Measurements from ENCODE around the gene TTC13.

The TTC13 gene

GRCh38 chr1:230870916-230871315, 107.7 kb downstream of the TTC13 start:
- Histone ChIP-seq H3K27me3 (ENCODE audit: insufficient read depth, low read length, poor library complexity) (no peaks in the 10 kb centered on the region), H3K18ac (ENCODE audit: low read length) (no peak overlapping the region), H2BK15ac (replicated peaks; ENCODE audit: low read depth) (peak overlapping the region; percentile 8), H4K5ac (ENCODE audit: low read length) (no peak overlapping the region), H3K9ac (ENCODE audit: low read length) (no peak overlapping the region), H3K79me1 (ENCODE audit: low read length) (peaks cover 7% of the 10 kb centered on the region), H3K56ac (ENCODE audit: low read length) (no peak overlapping the region), H4K8ac (ENCODE audit: low read depth, low read length) (no peak overlapping the region), H3K23ac (ENCODE audit: low read length) (no peak overlapping the region), H2BK5ac (ENCODE audit: low read length) (no peak overlapping the region), H3K36me3 (ENCODE audit: control insufficient read depth, insufficient read depth, low read length) (no peaks in the 10 kb centered on the region), H3K4ac (ENCODE audit: low read depth, low read length) (no peak overlapping the region), H3K4me1 (ENCODE audit: control insufficient read depth, low read depth, low read length) (peaks cover 2% of the 10 kb centered on the region), H3K4me3 (ENCODE audit: low read length) (no peak overlapping the region), H3K79me2 (ENCODE audit: control insufficient read depth, insufficient read depth, low read length) (peaks cover 6% of the 10 kb centered on the region), H3K27ac (ENCODE audit: low read depth, low read length) (no peak overlapping the region), H2BK120ac (ENCODE audit: low read depth, low read length) (no peak overlapping the region), H3K4me2 (ENCODE audit: low read length) (no peak overlapping the region), H2AK5ac (ENCODE audit: low read length) (no peak overlapping the region)
- WGBS (ENCODE audit: extremely low coverage, insufficient coverage, low lambda C conversion rate): no CpG with 5 or more reads among the region's 4 CpGs
- no peak for DNase-seq

- Histone ChIP-seq H4K8ac (ENCODE audit: low read depth, low read length) (no peak overlapping the region), H3K56ac (ENCODE audit: low read length) (peak overlapping the region; percentile 95), H3K27me3 (ENCODE audit: insufficient read depth, low read length, poor library complexity) (no peaks in the 10 kb centered on the region), H2BK120ac (ENCODE audit: low read depth, low read length) (peak overlapping the region; percentile 89), H2AK5ac (ENCODE audit: low read length) (no peak overlapping the region), H3K79me1 (ENCODE audit: low read length) (peaks cover 12% of the 10 kb centered on the region), H3K4me2 (ENCODE audit: low read length) (peak overlapping the region; percentile 74), H3K79me2 (ENCODE audit: control insufficient read depth, insufficient read depth, low read length) (peaks cover 12% of the 10 kb centered on the region), H3K18ac (ENCODE audit: low read length) (peak overlapping the region; percentile 88), H3K27ac (ENCODE audit: low read depth, low read length) (no peak overlapping the region), H3K4me3 (ENCODE audit: low read length) (no peak overlapping the region), H3K4ac (ENCODE audit: low read depth, low read length) (peak overlapping the region; percentile 62), H4K5ac (ENCODE audit: low read length) (no peak overlapping the region), H2BK5ac (ENCODE audit: low read length) (no peak overlapping the region), H2BK15ac (replicated peaks; ENCODE audit: low read depth) (peak overlapping the region; percentile 59), H3K9ac (ENCODE audit: low read length) (peak overlapping the region; percentile 92), H3K4me1 (ENCODE audit: control insufficient read depth, low read depth, low read length) (peaks cover 2% of the 10 kb centered on the region), H3K23ac (ENCODE audit: low read length) (no peak overlapping the region), H3K36me3 (ENCODE audit: control insufficient read depth, insufficient read depth, low read length) (no peaks in the 10 kb centered on the region)
- no CpG with 5 or more reads among the region's 4 CpGs for WGBS (ENCODE audit: extremely low coverage, insufficient coverage, low lambda C conversion rate)
- DNase-seq: no peak
Observed at GRCh38 chr1:230869500-230869899, 109.2 kb downstream of the TTC13 start.

- H3K27me3 ChIP-seq (ENCODE audit: insufficient read depth, low read length, poor library complexity): no peaks in the 10 kb centered on the region
Observed at GRCh38 chr1:230868736-230869385, 109.8 kb downstream of the TTC13 start.

GRCh38 chr1:230867903-230868735, 110.5 kb downstream of the TTC13 start, which contains the start of gene C1orf198:
TSS of gene C1orf198 (minus strand) at chr1:230868521. CDS start at chr1:230868512, 9 bp downstream.
- Histone ChIP-seq H4K8ac (ENCODE audit: low read depth, low read length) (peak within 1 kb of the TSS; percentile 70), H2AK5ac (ENCODE audit: low read length) (no peak within 1 kb of the TSS), H2BK120ac (ENCODE audit: low read depth, low read length) (peak within 1 kb of the TSS; percentile 89), H3K27ac (ENCODE audit: low read depth, low read length) (peak within 1 kb of the TSS; percentile 96), H3K36me3 (ENCODE audit: control insufficient read depth, insufficient read depth, low read length) (no peaks in the 10 kb centered on the region), H3K4ac (ENCODE audit: low read depth, low read length) (peak within 1 kb of the TSS; percentile 62), H3K23ac (ENCODE audit: low read length) (peak within 1 kb of the TSS; percentile 98), H4K5ac (ENCODE audit: low read length) (peak within 1 kb of the TSS; percentile 81), H3K27me3 (ENCODE audit: insufficient read depth, low read length, poor library complexity) (no peaks in the 10 kb centered on the region), H3K56ac (ENCODE audit: low read length) (peak within 1 kb of the TSS; percentile 99), H2BK5ac (ENCODE audit: low read length) (peak within 1 kb of the TSS; percentile 87), H3K9ac (ENCODE audit: low read length) (peak within 1 kb of the TSS; percentile 95), H3K18ac (ENCODE audit: low read length) (peak within 1 kb of the TSS; percentile 88), H3K4me1 (ENCODE audit: control insufficient read depth, low read depth, low read length) (peaks cover 4% of the 10 kb centered on the region), H2BK15ac (replicated peaks; ENCODE audit: low read depth) (peak within 1 kb of the TSS; percentile 59), H3K79me1 (ENCODE audit: low read length) (peaks cover 17% of the 10 kb centered on the region), H3K4me2 (ENCODE audit: low read length) (peak within 1 kb of the TSS; percentile 93), H3K79me2 (ENCODE audit: control insufficient read depth, insufficient read depth, low read length) (peaks cover 14% of the 10 kb centered on the region), H3K4me3 (ENCODE audit: low read length) (peak within 1 kb of the TSS; percentile 97)
- WGBS (ENCODE audit: extremely low coverage, insufficient coverage, low lambda C conversion rate): no CpG with 5 or more reads among the region's 96 CpGs
- peak; percentile 71 for DNase-seq

More at GRCh38 chr1:230868736-230869385, 109.8 kb downstream of the TTC13 start:
- Histone ChIP-seq H3K9ac (ENCODE audit: low read length) (peak overlapping the region; percentile 92), H3K27ac (ENCODE audit: low read depth, low read length) (peak overlapping the region; percentile 96), H4K8ac (ENCODE audit: low read depth, low read length) (peak overlapping the region; percentile 70), H3K4ac (ENCODE audit: low read depth, low read length) (peak overlapping the region; percentile 62), H2BK15ac (replicated peaks; ENCODE audit: low read depth) (no peak overlapping the region), H2BK120ac (ENCODE audit: low read depth, low read length) (peak overlapping the region; percentile 89), H3K36me3 (ENCODE audit: control insufficient read depth, insufficient read depth, low read length) (no peaks in the 10 kb centered on the region), H3K56ac (ENCODE audit: low read length) (peak overlapping the region; percentile 95), H3K4me1 (ENCODE audit: control insufficient read depth, low read depth, low read length) (peaks cover 4% of the 10 kb centered on the region), H3K79me1 (ENCODE audit: low read length) (peaks cover 14% of the 10 kb centered on the region), H3K18ac (ENCODE audit: low read length) (peak overlapping the region; percentile 88), H2BK5ac (ENCODE audit: low read length) (peak overlapping the region; percentile 87), H3K23ac (ENCODE audit: low read length) (peak overlapping the region; percentile 66), H3K79me2 (ENCODE audit: control insufficient read depth, insufficient read depth, low read length) (peaks cover 14% of the 10 kb centered on the region), H3K4me3 (ENCODE audit: low read length) (peak overlapping the region; percentile 10), H4K5ac (ENCODE audit: low read length) (peak overlapping the region; percentile 81), H2AK5ac (ENCODE audit: low read length) (no peak overlapping the region), H3K4me2 (ENCODE audit: low read length) (peak overlapping the region; percentile 74)
- DNase-seq: peak; percentile 82
- no CpG with 5 or more reads among the region's 40 CpGs for WGBS (ENCODE audit: extremely low coverage, insufficient coverage, low lambda C conversion rate)

GRCh38 chr1:230867101-230867902, 111.4 kb downstream of the TTC13 start:
- peaks cover 17% of the 10 kb centered on the region for H3K79me1 ChIP-seq (ENCODE audit: low read length)
- peaks cover 14% of the 10 kb centered on the region for H3K79me2 ChIP-seq (ENCODE audit: control insufficient read depth, insufficient read depth, low read length)
- H2BK5ac ChIP-seq (ENCODE audit: low read length): no peak overlapping the region
- no peak overlapping the region for H2BK120ac ChIP-seq (ENCODE audit: low read depth, low read length)
- no peaks in the 10 kb centered on the region for H3K36me3 ChIP-seq (ENCODE audit: control insufficient read depth, insufficient read depth, low read length)
- peak overlapping the region; percentile 93 for H3K4me2 ChIP-seq (ENCODE audit: low read length)
- no peak overlapping the region for H4K5ac ChIP-seq (ENCODE audit: low read length)
- H3K27ac ChIP-seq (ENCODE audit: low read depth, low read length): no peak overlapping the region
- no peak overlapping the region for H3K23ac ChIP-seq (ENCODE audit: low read length)
- H3K9ac ChIP-seq (ENCODE audit: low read length): peak overlapping the region; percentile 95
- H3K4me1 ChIP-seq (ENCODE audit: control insufficient read depth, low read depth, low read length): peaks cover 4% of the 10 kb centered on the region
- H2AK5ac ChIP-seq (ENCODE audit: low read length): no peak overlapping the region
- H3K18ac ChIP-seq (ENCODE audit: low read length): peak overlapping the region; percentile 52
- peak overlapping the region; percentile 97 for H3K4me3 ChIP-seq (ENCODE audit: low read length)
- H3K4ac ChIP-seq (ENCODE audit: low read depth, low read length): no peak overlapping the region
- no peaks in the 10 kb centered on the region for H3K27me3 ChIP-seq (ENCODE audit: insufficient read depth, low read length, poor library complexity)
- DNase-seq: no peak
- peak overlapping the region; percentile 99 for H3K56ac ChIP-seq (ENCODE audit: low read length)
- no CpG with 5 or more reads among the region's 17 CpGs for WGBS (ENCODE audit: extremely low coverage, insufficient coverage, low lambda C conversion rate)
- H4K8ac ChIP-seq (ENCODE audit: low read depth, low read length): no peak overlapping the region
- no peak overlapping the region for H2BK15ac ChIP-seq (replicated peaks; ENCODE audit: low read depth)

Data from mesendoderm (in vitro differentiated cells).